SU-DHL-6 (cell line): ENCODE results near the gene TSTD1.

Source experiments
- H2AFZ ChIP-seq: fragments of 200-600 bp; sonication (generic); 2 replicates; pipeline ENCODE4 v1.6.1; 2014; ENCODE audit warnings: low read depth, mild to moderate bottlenecking, moderate library complexity, mixed read lengths, antibody characterized with exemption, low read length; ENCODE audit not compliant: severe bottlenecking
- H3F3A ChIP-seq: fragments of 200-600 bp; shearing (Covaris generic); 2 replicates; pipeline ENCODE4 v1.6.0; 2016; ENCODE audit warnings: antibody characterized with exemption, mild to moderate bottlenecking; ENCODE audit not compliant: insufficient read depth
- H3K27ac ChIP-seq: fragments of 200-600 bp; sonication (generic); 2 replicates; pipeline ENCODE4 v1.5.1; 2016; ENCODE audit warnings: low read depth, mild to moderate bottlenecking, low read length, moderate library complexity, mixed read lengths
- H3K27me3 ChIP-seq: fragments of 200-600 bp; sonication (generic), shearing (Covaris generic); 2 replicates; pipeline ENCODE4 v1.6.0; 2014; ENCODE audit warnings: mild to moderate bottlenecking, low read length
- H3K36me3 ChIP-seq: fragments of 200-600 bp; sonication (generic); 2 replicates; pipeline ENCODE4 v1.6.1; 2014; ENCODE audit warnings: mild to moderate bottlenecking, low read length, mixed read lengths
- H3K4me2 ChIP-seq: fragments of 300-600, 200-600 bp; shearing (Covaris generic), sonication (generic); 2 replicates; pipeline ENCODE4 v1.6.0; 2014; ENCODE audit warnings: low read length, low read depth, mild to moderate bottlenecking; ENCODE audit not compliant: poor library complexity, severe bottlenecking
- H3K4me3 ChIP-seq: fragments of 200-600 bp; sonication (generic); 2 replicates; pipeline ENCODE4 v1.5.1; 2014; ENCODE audit warnings: antibody characterized with exemption, low read length, mild to moderate bottlenecking, mixed read lengths; ENCODE audit not compliant: insufficient read depth, poor library complexity, severe bottlenecking
- H3K79me2 ChIP-seq: fragments of 200-600 bp; sonication (generic); 2 replicates; pipeline ENCODE4 v1.6.1; 2014; ENCODE audit warnings: mild to moderate bottlenecking, low read length, moderate library complexity; ENCODE audit not compliant: insufficient read depth
- H3K9ac ChIP-seq: fragments of 200-600 bp; sonication (generic); 2 replicates; pipeline ENCODE4 v1.7.0; 2014; ENCODE audit warnings: mild to moderate bottlenecking, low read length
- H3K9me2 ChIP-seq: fragments of 200-600 bp; sonication (generic); replicated peaks from 2 replicates; pipeline ENCODE4 v1.6.1; 2014; ENCODE audit warnings: low read length; ENCODE audit not compliant: insufficient read depth
- H3K9me3 ChIP-seq: fragments of 200-600 bp; sonication (generic); 2 replicates; pipeline ENCODE4 v1.6.1; 2014; ENCODE audit warnings: low read length, mixed read lengths; ENCODE audit not compliant: insufficient read depth
- H4K20me1 ChIP-seq: fragments of 200-600 bp; sonication (generic); 2 replicates; pipeline ENCODE4 v1.6.1; 2014; ENCODE audit warnings: low read depth, mild to moderate bottlenecking, antibody characterized with exemption, low read length, moderate library complexity, mixed read lengths
- EZH2phosphoT487 ChIP-seq: fragments of 200-600 bp; sonication (generic), shearing (Covaris generic); conservative IDR thresholded peaks from 2 replicates; pipeline ENCODE4 v1.6.1; 2018; ENCODE audit warnings: mild to moderate bottlenecking, antibody characterized with exemption, low read length, moderate library complexity, mixed read lengths
- TF ChIP-seq, protein P1 (sequence below): fragments of 200-600 bp; sonication (generic); IDR thresholded peaks from one replicate; pipeline ENCODE4 v1.5.1; 2017; ENCODE audit warnings: antibody characterized with exemption, mild to moderate bottlenecking, low read length, moderate library complexity; ENCODE audit not compliant: insufficient read depth, poor library complexity, severe bottlenecking

The TSTD1 gene

DNA sequence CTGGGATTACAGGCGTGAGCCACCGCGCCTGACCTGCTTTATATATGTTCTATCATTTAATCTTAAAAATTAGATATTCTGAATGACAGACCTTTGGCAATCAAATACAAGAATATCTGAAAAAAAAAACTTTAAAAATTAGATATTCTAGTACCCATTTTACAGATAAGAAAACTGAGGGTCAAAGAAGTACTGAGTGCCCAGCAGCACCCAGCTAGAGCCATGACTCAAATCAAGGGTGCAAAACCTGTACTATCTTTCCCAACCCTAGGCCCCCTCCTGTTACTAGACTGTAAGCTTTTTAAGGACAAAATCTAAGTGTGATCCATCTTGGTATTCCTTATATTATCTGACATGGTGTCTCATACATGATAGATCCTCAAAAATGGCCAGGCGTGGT, 22.7 kb upstream of the TSTD1 start:
- TF ChIP-seq, protein P1, sequence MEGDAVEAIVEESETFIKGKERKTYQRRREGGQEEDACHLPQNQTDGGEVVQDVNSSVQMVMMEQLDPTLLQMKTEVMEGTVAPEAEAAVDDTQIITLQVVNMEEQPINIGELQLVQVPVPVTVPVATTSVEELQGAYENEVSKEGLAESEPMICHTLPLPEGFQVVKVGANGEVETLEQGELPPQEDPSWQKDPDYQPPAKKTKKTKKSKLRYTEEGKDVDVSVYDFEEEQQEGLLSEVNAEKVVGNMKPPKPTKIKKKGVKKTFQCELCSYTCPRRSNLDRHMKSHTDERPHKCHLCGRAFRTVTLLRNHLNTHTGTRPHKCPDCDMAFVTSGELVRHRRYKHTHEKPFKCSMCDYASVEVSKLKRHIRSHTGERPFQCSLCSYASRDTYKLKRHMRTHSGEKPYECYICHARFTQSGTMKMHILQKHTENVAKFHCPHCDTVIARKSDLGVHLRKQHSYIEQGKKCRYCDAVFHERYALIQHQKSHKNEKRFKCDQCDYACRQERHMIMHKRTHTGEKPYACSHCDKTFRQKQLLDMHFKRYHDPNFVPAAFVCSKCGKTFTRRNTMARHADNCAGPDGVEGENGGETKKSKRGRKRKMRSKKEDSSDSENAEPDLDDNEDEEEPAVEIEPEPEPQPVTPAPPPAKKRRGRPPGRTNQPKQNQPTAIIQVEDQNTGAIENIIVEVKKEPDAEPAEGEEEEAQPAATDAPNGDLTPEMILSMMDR, result no peak
- TF ChIP-seq EZH2phosphoT487, result no peak
- H3F3A ChIP-seq, result no peaks in the 10 kb centered on the region
- no peaks in the 10 kb centered on the region for H3K9me3 ChIP-seq
- no peak overlapping the region for H3K4me2 ChIP-seq
- H3K27me3 ChIP-seq, result no peaks in the 10 kb centered on the region
- no peaks in the 10 kb centered on the region for H3K9me2 ChIP-seq
- H3K79me2 ChIP-seq, result peaks cover 32% of the 10 kb centered on the region
- H2AFZ ChIP-seq, result no peak overlapping the region
- no peak overlapping the region for H3K9ac ChIP-seq
- H3K27ac ChIP-seq, result no peak overlapping the region
- H3K36me3 ChIP-seq, result no peaks in the 10 kb centered on the region
- no peak overlapping the region for H3K4me3 ChIP-seq
- no peaks in the 10 kb centered on the region for H4K20me1 ChIP-seq

DNA sequence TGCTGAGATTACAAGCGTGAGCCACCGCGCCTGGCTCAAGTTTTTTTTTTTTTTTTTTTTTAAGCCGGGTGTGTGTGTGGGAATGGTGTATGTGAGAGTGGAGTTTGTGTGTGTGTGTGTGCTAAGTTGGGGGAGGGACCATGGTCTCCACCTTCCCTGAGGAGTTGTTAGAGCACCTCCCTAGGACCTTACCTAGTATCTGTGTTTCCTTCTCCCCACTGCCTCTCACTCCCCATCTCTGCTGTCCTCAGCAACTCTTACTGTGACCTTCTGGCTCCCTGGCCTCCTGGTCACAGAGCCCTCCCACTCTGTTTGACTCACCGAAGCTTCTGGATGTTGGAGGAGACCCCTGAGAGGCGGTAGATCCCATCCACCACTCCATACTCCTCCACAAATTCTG, 20.5 kb upstream of the TSTD1 start:
- Histone ChIP-seq H2AFZ (no peak overlapping the region), H3F3A (no peaks in the 10 kb centered on the region), H3K4me2 (no peak overlapping the region), H3K27me3 (no peaks in the 10 kb centered on the region), H3K4me3 (no peak overlapping the region), H3K9me3 (no peaks in the 10 kb centered on the region), H3K9ac (no peak overlapping the region), H4K20me1 (no peaks in the 10 kb centered on the region), H3K9me2 (no peaks in the 10 kb centered on the region), H3K36me3 (no peaks in the 10 kb centered on the region), H3K27ac (no peak overlapping the region), H3K79me2 (peaks cover 16% of the 10 kb centered on the region)
- TF ChIP-seq EZH2phosphoT487, result no peak
- TF ChIP-seq, protein P1, result no peak

DNA sequence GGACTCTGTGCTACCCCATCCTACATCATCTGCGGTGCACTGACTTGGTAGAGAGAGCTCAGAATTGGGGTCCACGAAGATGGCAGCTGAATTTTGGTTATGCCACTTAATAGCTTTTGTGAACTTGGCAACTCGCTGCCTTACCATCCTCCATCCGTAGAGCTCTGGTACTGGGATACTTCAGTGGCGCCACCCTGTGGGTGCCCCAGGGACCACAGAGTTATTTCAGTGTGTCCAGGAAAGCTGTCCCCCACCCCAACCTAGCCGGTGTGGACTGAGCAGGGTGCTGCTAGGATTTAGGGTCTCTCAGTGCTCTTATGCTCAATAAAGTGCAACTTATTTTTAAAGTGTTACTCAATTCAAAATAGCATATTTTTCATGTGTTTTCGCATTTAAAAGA, 16.0 kb upstream of the TSTD1 start:
- no peaks in the 10 kb centered on the region for H3K9me3 ChIP-seq
- no peak overlapping the region for H3K4me3 ChIP-seq
- no peaks in the 10 kb centered on the region for H3K27me3 ChIP-seq
- no peaks in the 10 kb centered on the region for H4K20me1 ChIP-seq
- no peaks in the 10 kb centered on the region for H3K79me2 ChIP-seq
- no peak overlapping the region for H3K9ac ChIP-seq
- no peak overlapping the region for H3K27ac ChIP-seq
- no peaks in the 10 kb centered on the region; the same call in 1 of the 2 replicates for H3K36me3 ChIP-seq
- no peak overlapping the region for H2AFZ ChIP-seq
- no peaks in the 10 kb centered on the region for H3K9me2 ChIP-seq
- H3F3A ChIP-seq, result no peaks in the 10 kb centered on the region
- H3K4me2 ChIP-seq, result no peak overlapping the region
- TF ChIP-seq EZH2phosphoT487, result no peak
- TF ChIP-seq, protein P1, result no peak
